ENCODE measurements around the gene EIF4G2.

GRCh38 chr11:10774811-10775210 lies 33.9 kb downstream of the EIF4G2 start:
- TF ChIP-seq CTCF (IDR thresholded peaks at IDR 0.05) (no peak), EZH2 (IDR thresholded peaks at IDR 0.05) (no peak), EZH2phosphoT487 (IDR thresholded peaks at IDR 0.05) (no peak)

Data from neural progenitor cell (in vitro differentiated cells).